Testis (tissue), 2 donors: ENCODE measurements around the gene NTM.

Experiments
- CTCF ChIP-seq, 3 experiments: fragments of 450-650 bp in 2 of 3; fragments of 200-600 bp in 1 of 3; sonication (generic) in 1 of 3; IDR thresholded peaks; one replicate each; pipeline ENCODE4 v1.5.1; 2016 to 2019; ENCODE audit warnings: antibody characterized with exemption in 3 of 3, mild to moderate bottlenecking in 2 of 3, moderate library complexity in 1 of 3
- POLR2A ChIP-seq: fragments of 450-650 bp; IDR thresholded peaks from one replicate; pipeline ENCODE4 v1.6.1; 2017; ENCODE audit warnings: antibody characterized with exemption, mild to moderate bottlenecking, moderate library complexity

GRCh38 chr11:132087148-132087547, 716.7 kb downstream of the NTM start:
- TF ChIP-seq CTCF (IDR thresholded peaks at IDR 0.05) = no peak
- TF ChIP-seq POLR2A = no peak
